Mammary epithelial cell (primary cell): ENCODE measurements around the gene NASP.

ENCODE experiments used
- CTCF ChIP-seq, 2 donors: IDR thresholded peaks in 1 of 2; conservative IDR thresholded peaks in 1 of 2; 2 replicates each; pipeline ENCODE4 v1.5.1; 2011 to 2012; ENCODE audit warnings: inconsistent platforms in 2 of 2, low read length in 2 of 2, mild to moderate bottlenecking in 2 of 2, control low read depth in 1 of 2, low read depth in 1 of 2; ENCODE audit not compliant: insufficient read depth in 1 of 2; ENCODE audit errors: extremely low read depth in 1 of 2
- EZH2 ChIP-seq: IDR thresholded peaks from 2 replicates; pipeline ENCODE4 v1.6.1; 2012; ENCODE audit warnings: low read length, inconsistent platforms, borderline replicate concordance

GRCh38 chr1:45543581-45544417 lies 40.0 kb upstream of the NASP start:
- TF ChIP-seq CTCF (conservative IDR thresholded peaks at IDR 0.05 in 1 of 2, IDR thresholded peaks at IDR 0.05 in 1 of 2; ENCODE audit: extremely low read depth in 1 of 2, insufficient read depth in 1 of 2, low read depth in 1 of 2, low read length in 2 of 2) (no peak), EZH2 (no peak)
